ENCODE data around the gene NEDD1. TPM values are rescaled to one million over a fixed set of nuclear protein-coding genes. Genes with fewer than 3 reads are reported as not detected.

The NEDD1 gene
- total RNA-seq, 4 donors from 2014 or later, result 20.4 to 33.4 (median 24.5) TPM

DNA sequence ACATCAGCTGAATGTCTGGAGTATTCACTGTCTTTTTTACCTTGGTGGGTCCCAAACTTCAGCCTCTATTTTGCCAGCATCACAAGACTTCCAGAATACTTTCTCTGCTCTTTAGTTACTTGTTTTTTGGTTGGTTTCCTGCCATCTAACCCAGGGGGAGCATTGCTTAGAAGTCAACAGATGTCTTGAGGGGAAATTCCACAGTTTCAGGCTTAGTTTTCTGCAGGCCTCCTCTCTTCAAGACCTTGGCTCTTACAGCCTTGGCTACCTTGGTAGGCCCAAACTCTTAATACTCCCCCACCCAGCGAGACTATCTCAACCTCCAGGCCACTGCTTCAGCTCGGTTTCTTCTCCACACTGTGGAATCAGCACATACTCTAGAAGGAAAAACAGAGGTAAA lies 41.7 kb downstream of the NEDD1 start:
- TF ChIP-seq POLR2A (IDR thresholded peaks at IDR 0.05) (no peak), EP300 (IDR thresholded peaks at IDR 0.05) (no peak)
- TF ChIP-seq, protein P1, sequence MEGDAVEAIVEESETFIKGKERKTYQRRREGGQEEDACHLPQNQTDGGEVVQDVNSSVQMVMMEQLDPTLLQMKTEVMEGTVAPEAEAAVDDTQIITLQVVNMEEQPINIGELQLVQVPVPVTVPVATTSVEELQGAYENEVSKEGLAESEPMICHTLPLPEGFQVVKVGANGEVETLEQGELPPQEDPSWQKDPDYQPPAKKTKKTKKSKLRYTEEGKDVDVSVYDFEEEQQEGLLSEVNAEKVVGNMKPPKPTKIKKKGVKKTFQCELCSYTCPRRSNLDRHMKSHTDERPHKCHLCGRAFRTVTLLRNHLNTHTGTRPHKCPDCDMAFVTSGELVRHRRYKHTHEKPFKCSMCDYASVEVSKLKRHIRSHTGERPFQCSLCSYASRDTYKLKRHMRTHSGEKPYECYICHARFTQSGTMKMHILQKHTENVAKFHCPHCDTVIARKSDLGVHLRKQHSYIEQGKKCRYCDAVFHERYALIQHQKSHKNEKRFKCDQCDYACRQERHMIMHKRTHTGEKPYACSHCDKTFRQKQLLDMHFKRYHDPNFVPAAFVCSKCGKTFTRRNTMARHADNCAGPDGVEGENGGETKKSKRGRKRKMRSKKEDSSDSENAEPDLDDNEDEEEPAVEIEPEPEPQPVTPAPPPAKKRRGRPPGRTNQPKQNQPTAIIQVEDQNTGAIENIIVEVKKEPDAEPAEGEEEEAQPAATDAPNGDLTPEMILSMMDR (IDR thresholded peaks at IDR 0.05), result no peak
- Histone ChIP-seq H3K4me1 (no peaks in the 10 kb centered on the region), H3K36me3 (peaks cover 0 to 70% (median 4%) of the 10 kb centered on the region in 3 donors), H3K27ac (no peak overlapping the region), H3K9me3 (no peaks in the 10 kb centered on the region), H3K4me3 (no peak overlapping the region), H3K27me3 (no peaks in the 10 kb centered on the region)
- DNase-seq (ENCODE audit: low spot score in 2 of 2), result no peak
- 91 to 99% methylated on average over 2 of the region's 2 CpGs for WGBS, 2 donors

DNA sequence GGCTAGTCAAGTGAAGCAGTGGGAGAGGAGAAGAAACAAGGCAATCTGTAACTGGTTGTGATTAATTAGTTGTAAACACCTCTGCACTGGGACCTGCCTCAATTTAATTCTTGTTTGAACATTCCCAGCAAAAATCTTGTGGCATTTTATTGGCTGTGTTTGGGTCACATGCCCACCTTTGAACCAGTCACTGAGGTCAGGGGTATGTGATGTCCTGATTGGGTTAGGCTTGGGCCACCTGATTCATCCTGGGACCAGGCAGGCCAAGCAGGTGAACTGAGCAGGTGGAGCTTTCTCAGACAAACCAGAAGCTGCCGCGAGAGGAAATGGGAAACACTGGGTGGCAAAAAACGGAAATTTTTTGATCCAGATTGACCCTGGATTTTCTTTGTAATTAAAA lies 72.5 kb downstream of the NEDD1 start:
- H3K9me3 ChIP-seq, result no peaks in the 10 kb centered on the region
- no peak for DNase-seq (ENCODE audit: low spot score in 2 of 2)
- WGBS, 2 donors, result 93 to 98% methylated on average over 3 of the region's 3 CpGs
- H3K4me1 ChIP-seq, result peaks cover 0 to 4% (median 0%) of the 10 kb centered on the region in 4 donors
- no peaks in the 10 kb centered on the region for H3K27me3 ChIP-seq
- H3K36me3 ChIP-seq, result no peaks in the 10 kb centered on the region
- no peak overlapping the region for H3K27ac ChIP-seq
- TF ChIP-seq EP300 (IDR thresholded peaks at IDR 0.05) (no peak), POLR2A (IDR thresholded peaks at IDR 0.05) (no peak)
- TF ChIP-seq, protein P1 (IDR thresholded peaks at IDR 0.05), result no peak
- no peak overlapping the region for H3K4me3 ChIP-seq

DNA sequence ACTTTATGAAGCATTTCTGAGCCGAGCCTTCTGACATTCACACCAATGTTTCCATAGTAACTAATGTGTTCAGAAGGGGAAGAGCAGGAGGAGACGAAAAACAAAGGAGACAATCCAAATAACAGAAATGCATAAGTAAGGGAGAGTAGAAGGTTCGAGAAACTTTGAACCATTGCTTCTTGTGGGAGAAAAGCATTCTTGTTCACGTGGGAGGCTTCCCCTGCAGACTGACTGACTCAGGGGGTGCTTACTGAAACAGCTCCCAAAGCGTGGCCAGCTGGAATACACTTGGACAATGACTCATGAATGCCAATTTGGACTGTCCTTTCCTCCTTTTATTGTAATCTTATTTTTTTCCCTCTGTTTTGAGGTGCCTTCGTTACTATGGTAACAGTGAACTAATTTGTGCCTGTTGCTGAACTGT lies 73.9 kb downstream of the NEDD1 start:
- Histone ChIP-seq H3K36me3 (no peaks in the 10 kb centered on the region), H3K4me1 (peaks cover 0 to 8% (median 2%) of the 10 kb centered on the region in 4 donors), H3K27ac (peak overlapping the region in 2 of 4 donors; percentile 51 to 54), H3K4me3 (no peak overlapping the region), H3K27me3 (no peaks in the 10 kb centered on the region), H3K9me3 (no peaks in the 10 kb centered on the region)
- TF ChIP-seq, protein P1 (IDR thresholded peaks at IDR 0.05), result no peak
- TF ChIP-seq POLR2A (IDR thresholded peaks at IDR 0.05), result no peak
- TF ChIP-seq EP300 (IDR thresholded peaks at IDR 0.05), result no peak
- DNase-seq (ENCODE audit: low spot score in 2 of 2), result no peak
- WGBS, 2 donors, result 15 to 17% methylated on average over 6 of the region's 6 CpGs

DNA sequence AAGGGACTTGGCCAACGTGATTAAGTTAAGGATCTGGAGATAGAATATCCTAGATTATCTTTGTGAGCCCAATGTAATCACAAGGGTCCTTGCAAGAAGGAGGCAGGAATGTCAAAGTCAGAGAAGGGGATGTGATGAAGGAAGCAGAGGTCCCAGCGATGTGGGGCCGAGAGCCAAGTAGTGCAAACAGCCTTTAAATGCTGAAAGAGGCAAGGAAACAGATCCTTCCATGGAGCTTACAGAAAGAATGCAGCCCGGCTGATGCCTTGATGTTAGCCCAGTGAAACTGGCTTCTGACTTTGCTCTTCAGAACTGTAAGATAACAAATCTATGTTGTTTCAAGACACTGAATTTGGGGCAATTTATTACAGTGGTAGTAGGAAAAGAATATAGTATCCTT lies 74.9 kb downstream of the NEDD1 start:
- Histone ChIP-seq H3K4me1 (peaks cover 0 to 11% (median 2%) of the 10 kb centered on the region in 4 donors), H3K9me3 (no peaks in the 10 kb centered on the region), H3K4me3 (no peak overlapping the region), H3K27me3 (no peaks in the 10 kb centered on the region), H3K36me3 (no peaks in the 10 kb centered on the region), H3K27ac (peak overlapping the region in 2 of 4 donors; percentile 29 to 71)
- 62 to 76% methylated on average over 4 of the region's 4 CpGs for WGBS, 2 donors
- TF ChIP-seq, protein P1 (IDR thresholded peaks at IDR 0.05), result no peak
- no peak for TF ChIP-seq EP300 (IDR thresholded peaks at IDR 0.05)
- TF ChIP-seq POLR2A (IDR thresholded peaks at IDR 0.05), result no peak
- DNase-seq (ENCODE audit: low spot score in 2 of 2), result no peak

DNA sequence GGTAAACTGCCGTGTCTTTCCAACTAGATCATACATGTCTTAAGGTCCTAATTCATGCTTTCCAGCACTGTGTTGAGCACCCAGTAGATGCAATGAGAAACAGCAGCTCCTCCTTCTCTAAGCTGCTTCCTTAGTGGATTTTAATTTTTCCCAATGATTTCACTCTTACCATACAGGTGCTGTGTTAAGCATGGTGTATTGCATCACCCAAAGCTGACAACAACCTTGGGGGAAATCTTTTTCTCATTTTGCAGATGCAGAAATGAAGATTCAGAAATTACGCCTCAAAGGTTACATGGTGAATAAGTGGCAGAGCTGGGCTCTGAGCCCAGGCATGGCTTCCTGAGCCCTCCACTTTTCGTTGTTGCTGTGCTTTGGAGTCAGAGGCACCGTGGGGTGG lies 75.6 kb downstream of the NEDD1 start:
- H3K9me3 ChIP-seq, result no peaks in the 10 kb centered on the region
- peaks cover 0 to 11% (median 2%) of the 10 kb centered on the region in 4 donors for H3K4me1 ChIP-seq
- 81 to 83% methylated on average over 4 of the region's 4 CpGs for WGBS, 2 donors
- H3K4me3 ChIP-seq, result no peak overlapping the region
- TF ChIP-seq EP300 (IDR thresholded peaks at IDR 0.05) (no peak), POLR2A (IDR thresholded peaks at IDR 0.05) (no peak)
- TF ChIP-seq, protein P1 (IDR thresholded peaks at IDR 0.05), result no peak
- H3K36me3 ChIP-seq, result no peaks in the 10 kb centered on the region
- H3K27ac ChIP-seq, result no peak overlapping the region
- H3K27me3 ChIP-seq, result no peaks in the 10 kb centered on the region
- DNase-seq (ENCODE audit: low spot score in 2 of 2), result no peak
